CD4-positive, alpha-beta T cell treated with Interleukin-6 for 4 hours (primary cell): Measurements from ENCODE around the gene INVS.
"Not testable (repeated sequence)": the region's sequence is repeated elsewhere in the genome, so short reads cannot be mapped to it uniquely, and the experiment has no call there.

Experiments used
- DNase-seq: peaks from one replicate; pipeline ENCODE4 v3.0.0-alpha.2; 2020; ENCODE audit warnings: mixed read lengths

The INVS gene

DNA sequence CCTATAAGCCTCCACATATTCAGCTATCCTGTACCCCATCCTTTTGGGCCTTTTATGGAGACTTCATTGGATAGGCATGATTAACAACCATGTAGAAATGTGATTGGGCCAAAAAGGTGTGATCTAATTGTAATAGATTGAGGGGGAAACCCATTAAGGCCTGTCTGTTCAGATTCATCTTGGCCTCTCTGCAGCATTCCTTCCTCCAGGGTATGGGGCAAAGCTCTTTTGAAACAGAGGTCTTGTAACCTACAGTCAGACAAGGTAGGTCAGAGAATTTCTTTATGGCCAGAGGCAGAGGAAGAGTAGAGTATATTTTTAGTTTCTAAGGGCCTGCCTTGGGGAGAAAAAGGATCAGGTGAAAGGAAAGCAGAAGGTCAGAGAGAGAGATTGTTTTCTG lies 98.5 kb downstream of the INVS start:
- no peak for DNase-seq

DNA sequence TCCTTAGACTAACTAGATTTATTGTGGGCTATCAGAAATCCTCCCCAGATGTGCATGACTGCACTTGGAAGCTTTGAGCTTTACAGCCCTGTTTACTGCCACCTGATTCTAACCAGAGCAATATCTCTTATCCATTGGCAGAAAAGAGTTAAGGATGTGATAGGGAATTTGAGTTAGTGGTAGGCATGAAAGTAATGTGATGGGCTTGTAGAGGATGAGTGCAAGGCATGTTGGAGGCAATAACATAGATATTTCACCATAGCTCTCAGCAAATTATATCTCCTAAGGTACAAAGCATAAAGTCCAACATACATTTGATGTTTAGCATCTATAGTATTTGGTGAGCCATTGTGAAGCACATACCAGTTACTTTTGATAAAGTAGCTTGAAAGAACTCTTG lies 103.8 kb downstream of the INVS start:
- DNase-seq, result no peak

DNA sequence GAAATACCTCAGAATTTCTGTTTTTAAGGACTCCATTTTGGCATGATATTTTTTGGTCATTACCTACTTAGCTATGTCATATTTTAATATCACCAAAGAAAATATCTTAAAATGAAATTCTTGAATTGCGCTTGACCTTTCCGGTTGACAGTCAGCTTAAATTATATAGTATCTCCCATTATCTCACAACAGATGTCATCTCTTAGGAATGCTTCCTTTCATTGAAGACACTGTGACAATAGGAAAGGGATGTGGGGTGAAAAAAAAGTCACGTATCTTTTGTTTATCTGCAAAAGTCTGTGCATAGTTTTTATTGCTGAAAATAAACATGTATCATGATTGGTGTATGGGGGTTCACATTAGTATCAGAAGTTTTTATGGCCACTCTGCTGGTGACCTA lies 105.8 kb downstream of the INVS start:
- DNase-seq, result no peak

DNA sequence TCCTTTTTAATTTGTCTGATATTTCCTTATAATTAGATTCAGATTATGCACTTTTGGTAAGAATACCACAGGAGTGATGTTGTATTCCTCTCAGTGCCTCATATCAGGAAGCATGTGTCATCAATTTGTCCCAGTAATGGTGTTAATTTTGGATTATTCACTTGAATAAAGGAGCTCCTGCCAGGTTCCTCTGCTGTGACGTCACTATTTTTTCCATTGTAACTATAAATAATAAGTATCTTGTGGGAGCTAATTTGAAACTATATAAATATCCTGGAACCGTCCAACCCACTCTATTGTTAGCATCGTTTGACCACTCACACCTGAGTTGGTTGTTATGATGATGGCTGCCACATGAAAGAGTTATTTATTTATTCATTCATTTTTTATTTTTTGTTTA lies 107.9 kb downstream of the INVS start:
- DNase-seq, result no peak

- DNase-seq, result no peak
Observed at GRCh38 chr9:100208673-100209072, 109.6 kb downstream of the INVS start.

DNA sequence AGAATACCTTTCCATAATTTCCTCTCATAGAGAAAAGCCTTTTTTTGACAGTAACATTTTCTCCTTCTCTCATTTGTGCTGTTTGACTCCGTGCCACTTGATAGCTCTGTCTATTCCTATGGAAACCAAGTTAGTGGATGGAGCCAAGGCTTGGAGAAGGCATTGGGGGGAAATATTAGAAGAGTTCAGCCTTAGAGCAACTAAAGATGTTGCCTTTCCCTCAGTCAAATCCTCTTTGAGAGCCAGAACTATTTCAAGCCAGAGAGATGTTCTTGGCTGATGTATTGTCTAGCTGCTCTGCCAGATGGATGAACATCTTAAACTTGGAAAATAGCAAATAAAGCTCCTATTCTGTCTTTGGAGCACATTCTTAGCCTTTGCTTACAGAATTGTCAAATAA lies 112.4 kb downstream of the INVS start:
- no peak for DNase-seq

GRCh38 chr9:100213730-100214477 lies 114.9 kb downstream of the INVS start:
- DNase-seq, result no peak

DNA sequence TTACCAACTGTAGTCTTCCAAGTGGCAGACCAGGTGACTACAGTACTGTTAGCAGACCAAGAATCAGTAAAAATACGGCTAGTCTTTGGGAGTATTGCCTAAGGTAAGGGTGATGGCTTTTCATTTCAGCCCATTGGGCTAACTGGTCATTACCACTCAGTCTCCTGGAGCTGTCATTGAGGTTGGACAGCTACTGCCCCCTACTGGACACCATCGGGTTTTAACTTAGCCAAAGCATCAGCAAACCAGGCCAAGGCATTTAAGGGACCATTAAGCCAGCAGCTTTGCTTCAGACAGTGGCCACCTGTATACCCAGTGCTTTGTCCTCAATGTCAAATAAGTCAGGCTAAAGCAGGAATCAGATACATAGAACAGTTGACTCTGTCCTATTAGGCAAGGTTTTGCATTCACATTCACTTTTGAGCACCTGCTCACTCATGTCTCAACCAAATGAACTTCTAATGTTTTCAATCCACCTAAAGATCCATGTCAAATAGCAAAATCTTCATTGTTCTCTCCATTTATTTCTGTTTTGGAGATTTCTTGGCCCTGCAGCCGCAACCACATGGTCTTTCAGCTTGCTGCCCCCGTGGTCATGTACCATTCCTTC lies 117.2 kb downstream of the INVS start:
- peak; percentile 67 for DNase-seq

DNA sequence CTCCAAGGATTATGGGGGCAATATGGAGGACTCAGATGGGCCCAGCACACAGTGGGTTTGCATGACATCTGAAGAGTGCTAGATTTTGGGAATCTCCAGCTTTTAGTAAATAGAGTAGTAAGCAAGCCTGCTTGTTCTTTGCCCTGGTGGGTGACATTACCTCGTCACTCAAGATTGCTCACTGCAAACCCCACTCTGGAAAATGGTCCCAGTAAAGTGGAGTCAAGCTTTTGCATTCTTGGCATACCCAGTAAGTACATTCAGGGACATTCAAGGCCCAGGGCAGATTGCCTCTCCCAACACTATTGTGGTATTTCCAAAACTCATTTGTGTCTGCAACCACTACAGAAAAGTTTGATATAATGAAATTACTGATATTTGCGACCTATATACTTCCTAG lies 118.5 kb downstream of the INVS start:
- DNase-seq, result no peak

GRCh38 chr9:100219347-100219746 lies 120.3 kb downstream of the INVS start:
- DNase-seq, result no peak

DNA sequence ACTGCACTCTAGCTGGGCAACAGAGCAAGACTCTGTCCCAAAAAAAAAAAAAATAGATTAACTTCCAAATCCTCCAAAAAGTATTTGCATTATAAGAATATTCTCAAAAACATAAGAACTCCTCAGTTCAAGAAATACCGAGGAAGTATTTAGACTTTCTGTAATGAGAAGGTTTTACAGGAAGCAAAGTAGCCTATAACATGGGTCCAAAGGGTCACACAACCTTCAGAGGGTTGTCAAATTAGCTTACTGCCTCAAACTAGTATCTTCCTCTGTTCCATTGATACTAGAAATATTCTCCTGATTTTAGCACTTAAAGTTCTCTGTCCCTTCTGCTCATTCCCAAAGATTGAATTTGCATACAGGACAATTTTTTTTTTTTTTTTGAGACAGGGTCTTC lies 121.9 kb downstream of the INVS start:
- no peak for DNase-seq

GRCh38 chr9:100221538-100221937 lies 122.5 kb downstream of the INVS start:
- no peak for DNase-seq

DNA sequence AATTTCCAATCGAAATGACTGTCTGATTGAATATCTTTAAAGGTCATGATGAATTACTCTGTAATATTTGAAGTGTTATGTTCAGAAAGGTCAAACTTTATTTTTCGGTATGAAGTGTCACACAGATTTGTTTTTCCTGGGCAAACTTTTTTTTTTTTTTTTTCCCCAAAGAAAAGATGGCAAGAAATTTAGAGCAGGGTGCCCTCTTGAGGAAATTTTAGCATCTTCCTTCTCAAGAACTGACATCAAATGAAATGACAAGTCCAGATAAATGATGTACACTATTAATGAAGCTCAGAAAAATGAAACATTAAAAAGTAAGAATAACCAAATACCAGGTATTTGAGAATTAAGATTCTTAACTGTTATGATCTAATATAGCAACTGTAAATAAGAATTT lies 123.6 kb downstream of the INVS start:
- DNase-seq, result no peak

- no peak for DNase-seq
Observed at GRCh38 chr9:100227636-100228035, 128.6 kb downstream of the INVS start.

DNA sequence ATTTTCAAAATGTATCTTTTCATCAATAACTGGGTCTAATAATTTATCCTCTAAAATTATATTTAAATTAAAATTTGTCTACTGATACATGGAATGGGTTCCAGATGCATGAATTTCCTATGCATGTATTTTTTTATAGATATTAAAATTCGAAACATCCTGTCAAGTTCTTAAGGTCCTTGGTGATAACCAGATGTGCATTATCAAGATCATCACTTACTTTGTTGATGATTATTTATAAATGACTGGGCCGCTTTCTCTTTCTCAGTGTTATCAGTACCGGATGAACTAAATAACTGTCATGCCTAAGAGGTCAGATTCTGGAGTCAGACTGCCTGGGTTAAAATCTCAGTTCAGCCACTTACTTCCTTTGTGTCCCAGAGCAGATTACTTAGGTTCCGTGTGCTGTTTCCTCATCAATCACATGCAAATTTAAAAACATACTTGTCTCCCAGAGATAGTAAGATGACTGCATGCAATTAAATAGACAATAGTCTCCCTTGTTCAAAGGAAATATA lies 129.4 kb downstream of the INVS start:
- DNase-seq, result no peak

DNA sequence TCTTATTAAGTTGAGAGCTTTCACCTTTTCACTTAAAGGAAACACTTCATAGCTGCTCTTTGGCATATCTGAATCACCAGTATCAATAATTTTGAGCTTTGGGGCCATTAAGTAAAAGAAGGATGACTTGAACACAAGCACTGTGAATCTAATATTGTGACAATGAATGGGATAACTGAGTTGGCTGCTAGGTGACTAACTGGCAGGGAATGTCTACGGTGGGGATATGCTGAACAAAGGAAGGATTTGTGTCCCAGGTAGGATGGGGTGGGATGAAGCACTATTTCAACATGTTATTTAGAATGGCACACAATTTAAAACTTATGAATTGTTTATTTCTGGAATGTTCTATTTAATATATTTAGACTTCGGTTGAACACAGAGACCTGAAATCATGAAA lies 130.1 kb downstream of the INVS start:
- no peak for DNase-seq

GRCh38 chr9:100229561-100229960 lies 130.5 kb downstream of the INVS start:
- no peak for DNase-seq

DNA sequence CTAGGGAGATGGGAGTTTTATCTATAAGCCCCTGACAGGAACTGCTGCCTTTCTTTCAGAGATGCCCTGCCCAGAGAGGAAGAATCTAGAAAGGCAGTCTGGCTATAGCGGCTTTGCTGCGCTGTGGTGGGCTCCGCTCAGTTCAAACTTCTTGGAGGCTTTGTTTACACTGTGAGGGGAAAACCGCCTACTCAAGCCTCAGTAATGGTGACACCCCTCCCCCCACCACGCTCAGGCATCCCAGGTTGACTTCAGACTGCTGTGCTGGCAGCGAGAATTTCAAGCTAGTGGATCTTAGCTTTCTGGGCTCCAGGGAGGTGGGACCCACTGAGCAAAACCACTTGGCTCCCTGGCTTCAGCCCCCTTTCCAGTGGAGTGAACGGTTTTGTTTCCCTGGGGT lies 137.9 kb downstream of the INVS start:
- not testable (repeated sequence) for DNase-seq

- DNase-seq, result no peak
Observed at GRCh38 chr9:100240512-100240911, 141.5 kb downstream of the INVS start.

- no peak for DNase-seq
Observed at GRCh38 chr9:100267211-100267610, 168.2 kb downstream of the INVS start.

GRCh38 chr9:100268271-100268670 lies 169.2 kb downstream of the INVS start:
- DNase-seq, result no peak

- DNase-seq, result no peak
Observed at GRCh38 chr9:100269656-100270055, 170.6 kb downstream of the INVS start.

- no peak for DNase-seq
Observed at GRCh38 chr9:100277166-100277979, 178.3 kb downstream of the INVS start.

GRCh38 chr9:100281066-100281465 lies 182.0 kb downstream of the INVS start:
- no peak for DNase-seq
